ENCODE measurements around the gene RSBN1. TPM values are rescaled to one million over a fixed set of nuclear protein-coding genes. Genes with fewer than 3 reads are reported as not detected.

RSBN1 gene
- total RNA-seq, 2 donors from 2014 or later = 14.4 to 16.2 TPM

DNA sequence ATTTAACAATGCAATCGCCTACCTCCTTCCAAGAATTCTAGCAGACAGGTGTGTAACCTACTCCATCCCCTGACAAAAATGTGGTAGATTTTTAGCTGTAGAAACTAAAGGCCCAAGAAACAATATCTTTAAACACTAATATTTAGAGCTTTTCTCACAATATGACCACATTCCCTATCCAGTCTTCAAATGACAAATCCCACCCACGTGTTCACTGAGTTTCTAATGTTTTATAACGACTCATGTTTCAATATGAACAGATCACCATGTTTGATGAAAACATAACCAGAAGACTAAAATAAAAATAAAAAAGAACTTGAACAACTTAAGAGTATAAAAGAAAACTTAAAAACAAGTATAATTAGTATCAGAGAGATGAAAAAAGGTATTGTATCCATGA, 24.6 kb downstream of the RSBN1 start:
- DNase-seq (ENCODE audit: low spot score) = no peak
- intact Hi-C loops (cut with DNase I) = no loop called here

GRCh38 chr1:113786069-113786468, 26.2 kb downstream of the RSBN1 start:
- intact Hi-C loops (cut with DNase I) = no loop called here
- no peak for DNase-seq (ENCODE audit: low spot score)

GRCh38 chr1:113784104-113784779, 28.0 kb downstream of the RSBN1 start:
- DNase-seq (ENCODE audit: low spot score) = no peak
- intact Hi-C loops (cut with DNase I) = no loop called here

DNA sequence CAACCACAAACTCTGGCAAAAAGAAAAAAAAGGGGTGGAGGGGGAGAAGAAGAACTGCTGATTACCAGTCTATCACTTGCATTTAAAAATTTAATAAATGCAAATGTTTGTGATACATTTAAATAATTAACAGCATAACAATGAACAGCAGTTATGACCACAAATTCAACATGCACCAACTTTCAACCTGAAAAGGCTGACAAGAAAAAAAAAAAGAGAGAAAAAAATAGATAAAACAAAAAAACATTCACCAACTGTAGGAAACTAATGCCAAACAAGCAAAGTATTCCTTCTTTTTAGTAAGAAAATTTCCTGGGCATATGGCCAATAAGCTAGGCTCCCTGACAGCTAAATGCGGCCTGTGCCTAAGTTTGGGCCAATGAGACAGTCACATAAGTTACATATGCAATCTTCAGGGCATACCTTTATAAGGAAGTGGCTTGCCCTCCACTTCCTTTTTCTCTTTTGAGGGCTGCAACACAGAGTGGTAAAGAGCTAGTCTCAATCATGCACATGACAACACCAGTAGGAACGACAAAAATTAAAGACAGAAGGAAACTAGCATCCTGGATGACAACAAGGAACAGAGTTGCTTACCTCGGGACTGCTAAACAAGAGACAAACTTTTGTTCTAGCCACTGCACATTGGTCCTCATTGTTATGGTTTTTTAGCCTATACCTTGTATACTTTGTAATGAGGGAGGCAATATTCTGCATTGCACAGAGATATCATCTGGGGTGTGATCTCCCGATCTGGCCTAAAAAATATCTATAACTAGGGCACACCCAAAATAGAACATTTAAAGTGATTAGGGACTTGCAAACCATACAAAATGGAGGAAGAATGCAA, 28.8 kb downstream of the RSBN1 start:
- DNase-seq (ENCODE audit: low spot score) = no peak
- intact Hi-C loops (cut with DNase I) = no loop called here

DNA sequence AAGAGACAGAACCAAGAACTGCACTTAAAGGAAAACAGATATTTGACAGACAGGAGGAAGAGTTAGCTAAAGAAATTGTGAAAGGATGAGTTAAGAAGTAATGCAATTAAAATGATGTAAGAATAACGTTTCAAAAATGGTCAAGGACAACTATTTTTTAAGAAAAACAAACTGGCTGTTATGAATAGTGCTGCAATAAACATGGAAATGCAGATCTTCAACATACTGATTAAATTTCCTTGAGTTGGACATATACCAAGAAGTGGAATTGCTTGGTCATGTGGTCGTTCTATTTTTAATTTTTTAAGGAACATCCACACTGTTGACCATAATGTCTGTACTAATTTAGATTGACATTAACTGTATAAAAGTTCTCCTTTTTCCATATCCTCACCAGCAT, 29.9 kb downstream of the RSBN1 start:
- intact Hi-C loops (cut with DNase I) = no loop called here
- DNase-seq (ENCODE audit: low spot score) = no peak

DNA sequence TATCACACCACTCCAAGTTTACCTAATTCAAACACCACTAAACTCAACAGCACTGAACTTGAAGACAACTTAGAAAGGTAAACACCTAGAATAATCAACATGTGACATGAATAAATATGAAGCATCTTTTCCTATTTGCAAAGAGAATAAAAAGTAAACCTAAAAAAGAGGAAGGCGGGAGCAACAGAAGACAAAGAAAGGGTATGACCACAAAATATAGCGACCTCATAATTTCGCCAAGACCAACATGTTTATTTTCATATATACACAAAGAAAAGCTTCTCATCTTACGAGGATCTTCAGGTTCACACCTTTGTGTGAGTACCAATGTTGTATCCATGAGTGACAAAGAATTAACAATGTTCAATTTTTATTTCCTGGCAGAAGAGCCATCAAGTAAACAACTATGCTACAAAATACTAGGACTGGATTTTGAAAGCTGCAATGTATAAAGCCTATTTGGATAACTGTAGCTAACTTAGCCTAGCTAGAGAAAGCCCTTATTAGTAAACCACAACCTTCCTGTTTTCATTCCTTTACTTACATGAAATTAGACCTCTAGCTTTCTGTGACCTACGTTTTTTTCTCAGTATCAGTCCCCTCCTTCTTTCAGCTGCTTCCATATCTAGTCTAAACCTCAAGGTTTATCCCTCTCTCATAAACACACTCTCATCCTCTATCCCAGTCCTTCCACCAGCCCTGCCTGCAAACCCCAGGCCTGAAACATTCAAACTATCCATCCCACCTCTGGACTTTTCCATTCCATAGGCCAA, 31.7 kb downstream of the RSBN1 start:
- DNase-seq (ENCODE audit: low spot score) = no peak
- intact Hi-C loops (cut with DNase I) = no loop called here

DNA sequence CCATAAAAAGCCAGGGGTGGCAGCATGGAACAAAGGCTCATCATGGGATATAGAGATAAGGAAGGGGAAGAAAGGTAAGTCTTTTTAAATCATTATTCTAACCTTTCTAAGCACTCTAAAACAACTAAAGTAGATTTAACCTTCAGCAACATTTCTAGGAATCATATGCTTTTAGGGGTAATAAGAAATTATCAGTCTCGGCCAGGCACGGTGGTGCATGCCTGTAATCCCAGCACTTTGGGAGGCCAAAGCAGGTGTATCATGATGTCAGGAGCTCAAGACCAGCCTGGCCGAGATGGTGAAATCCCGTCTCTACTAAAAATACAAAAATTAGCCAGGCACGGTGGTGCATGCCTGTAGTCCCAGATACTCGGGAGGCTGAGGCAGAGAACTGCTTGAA, 32.7 kb downstream of the RSBN1 start:
- intact Hi-C loops (cut with DNase I) = no loop called here

DNA sequence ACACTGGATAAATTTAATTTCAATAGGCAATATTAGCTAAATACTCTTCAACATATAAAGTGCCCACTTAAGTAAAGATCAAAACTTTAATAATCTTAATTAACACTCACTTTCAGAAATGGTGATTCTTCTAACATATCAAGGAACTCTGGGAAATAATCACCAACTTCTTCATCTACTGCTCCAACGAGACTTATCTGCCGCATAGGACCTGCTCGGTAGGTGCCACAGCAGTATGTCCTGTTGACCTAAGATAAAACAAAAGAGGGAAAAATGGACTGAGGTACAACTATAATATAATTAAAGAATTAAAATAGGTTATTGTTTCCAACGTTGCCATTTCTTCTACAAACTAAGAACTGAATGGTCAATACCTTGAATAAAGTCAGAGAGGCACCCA, 34.7 kb downstream of the RSBN1 start:
- no peak for DNase-seq (ENCODE audit: low spot score)

More for the DNA sequence above, 32.7 kb downstream of the RSBN1 start:
- no peak for DNase-seq (ENCODE audit: low spot score)

DNA sequence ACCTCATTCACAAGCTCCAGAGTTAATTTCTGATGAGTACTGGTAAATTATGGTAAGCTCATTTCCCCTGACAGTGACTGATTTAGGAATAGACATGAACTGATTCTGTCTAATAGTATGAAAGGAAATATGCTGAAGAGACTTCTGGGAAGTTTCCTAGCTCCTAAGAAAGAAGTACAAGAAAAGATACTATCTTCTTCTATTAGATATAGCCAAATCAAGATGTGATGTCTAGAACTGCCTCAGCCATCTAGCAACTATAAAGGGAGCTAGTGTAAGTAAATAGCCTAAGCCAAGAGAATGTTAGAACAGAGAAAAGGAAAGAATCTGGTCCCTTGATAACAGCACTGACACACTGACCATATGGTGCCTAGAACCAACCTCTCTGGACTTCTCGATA, 42.2 kb downstream of the RSBN1 start:
- intact Hi-C loops (cut with DNase I) = loop anchor here in 1 of 2 donors (5.0 kb wide), 1 partner anchor 37 kb away; no protein-coding TSS in a partner anchor
- DNase-seq (ENCODE audit: low spot score) = no peak

More for the DNA sequence above, 34.7 kb downstream of the RSBN1 start:
- intact Hi-C loops (cut with DNase I) = no loop called here

DNA sequence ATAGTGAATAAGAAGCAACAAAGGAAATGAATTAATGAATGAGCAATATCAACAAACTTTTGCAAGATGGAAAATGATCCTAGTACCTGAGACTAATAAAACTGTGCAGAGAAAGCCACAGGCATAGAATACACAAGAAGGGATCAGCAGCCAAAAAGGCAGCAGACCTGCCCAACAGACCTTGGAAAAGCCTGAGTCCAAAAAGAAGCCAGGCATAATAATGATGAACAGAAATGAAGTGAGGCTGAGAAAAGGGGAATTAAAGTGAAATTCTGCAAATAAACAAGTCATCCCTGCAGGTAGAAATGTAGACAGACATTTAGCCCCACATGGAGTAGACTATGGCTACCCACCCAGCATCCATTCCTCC, 42.7 kb downstream of the RSBN1 start:
- DNase-seq (ENCODE audit: low spot score) = no peak
- intact Hi-C loops (cut with DNase I) = no loop called here

DNA sequence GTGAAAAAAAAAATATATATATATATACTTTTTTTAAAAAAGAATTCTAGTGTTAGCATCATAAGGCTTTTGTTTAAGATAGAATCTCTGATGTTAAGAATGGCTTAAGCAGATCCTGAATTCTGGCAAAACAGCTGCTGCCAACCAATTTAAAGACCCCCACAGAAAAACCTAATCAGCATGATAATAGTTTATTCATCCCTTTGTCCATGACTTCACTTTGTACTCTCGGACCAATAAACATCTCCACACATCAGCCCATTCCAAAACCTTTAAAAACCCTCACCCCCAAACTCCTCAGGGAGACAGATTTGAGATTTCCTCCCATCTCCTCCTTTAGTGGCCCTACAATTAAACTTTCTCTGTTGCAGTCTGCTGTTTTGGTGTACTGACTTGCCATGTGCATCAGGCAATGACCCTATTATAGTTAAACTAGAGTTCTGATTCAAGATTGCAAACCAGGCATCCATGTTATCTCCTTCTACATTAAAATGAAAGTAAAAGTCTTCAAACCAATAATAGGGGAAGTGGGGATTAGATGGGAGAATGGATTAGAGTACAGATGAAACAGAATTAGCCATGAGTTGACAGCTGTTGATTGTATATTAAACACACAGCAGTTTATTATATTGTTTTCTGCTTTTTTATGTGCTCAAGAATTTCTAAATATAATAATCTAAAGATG, 43.2 kb downstream of the RSBN1 start:
- intact Hi-C loops (cut with DNase I) = no loop called here
- no peak for DNase-seq (ENCODE audit: low spot score)

GRCh38 chr1:113765306-113766230, 46.7 kb downstream of the RSBN1 start:
- no peak for DNase-seq (ENCODE audit: low spot score)
- intact Hi-C loops (cut with DNase I) = no loop called here

- intact Hi-C loops (cut with DNase I) = no loop called here
- DNase-seq (ENCODE audit: low spot score) = no peak
Measured at GRCh38 chr1:113763661-113764060, 48.6 kb downstream of the RSBN1 start.

- intact Hi-C loops (cut with DNase I) = no loop called here
- DNase-seq (ENCODE audit: low spot score) = no peak
Measured at GRCh38 chr1:113761937-113762336, 50.3 kb downstream of the RSBN1 start.

- intact Hi-C loops (cut with DNase I) = no loop called here
- no peak for DNase-seq (ENCODE audit: low spot score)
Measured at GRCh38 chr1:113760102-113761080, 51.9 kb downstream of the RSBN1 start.

- intact Hi-C loops (cut with DNase I) = no loop called here
- peak; percentile 96 for DNase-seq (ENCODE audit: low spot score)
Measured at GRCh38 chr1:113759333-113760101, 52.8 kb downstream of the RSBN1 start, which contains the start of gene PHTF1. Gene PHTF1, minus strand, starts transcription at chr1:113759486. Its CDS starts 783 bp downstream, at chr1:113758703.

Measured in posterior vena cava (tissue), 2 donors.